Kasumi-1 (cell line): Measurements from ENCODE around the gene PDLIM1.

ENCODE experiments used
- DNase-seq, 2 experiments: peaks; one replicate each; lab custom pipeline; 2025; lab: John Stamatoyannopoulos, UW

PDLIM1 gene

GRCh38 chr10:95290461-95291364, at the start of gene PDLIM1:
Gene PDLIM1 (minus strand): TSS chr10:95291003. CDS start chr10:95290915, 88 bp downstream.
- peak; percentile 26 to 31 for DNase-seq

GRCh38 chr10:95339863-95340262, 49.1 kb upstream of the PDLIM1 start:
- DNase-seq, result no peak

- DNase-seq, result no peak
Measured at GRCh38 chr10:95337423-95338160, 46.8 kb upstream of the PDLIM1 start.

- DNase-seq, result no peak
Measured at GRCh38 chr10:95336702-95337101, 45.9 kb upstream of the PDLIM1 start.

GRCh38 chr10:95335933-95336699, 45.3 kb upstream of the PDLIM1 start:
- DNase-seq, result no peak

GRCh38 chr10:95334805-95335144, 44.0 kb upstream of the PDLIM1 start:
- no peak for DNase-seq

GRCh38 chr10:95333997-95334804, 43.4 kb upstream of the PDLIM1 start:
- DNase-seq, result no peak

GRCh38 chr10:95332666-95333249, 42.0 kb upstream of the PDLIM1 start:
- DNase-seq, result no peak

GRCh38 chr10:95331596-95332130, 40.9 kb upstream of the PDLIM1 start:
- no peak for DNase-seq

GRCh38 chr10:95330966-95331453, 40.2 kb upstream of the PDLIM1 start:
- DNase-seq, result no peak

GRCh38 chr10:95329296-95329695, 38.5 kb upstream of the PDLIM1 start:
- DNase-seq, result no peak

- DNase-seq, result no peak
Measured at GRCh38 chr10:95328013-95328412, 37.2 kb upstream of the PDLIM1 start.

- DNase-seq, result no peak
Measured at GRCh38 chr10:95327367-95327766, 36.6 kb upstream of the PDLIM1 start.

GRCh38 chr10:95326396-95326795, 35.6 kb upstream of the PDLIM1 start:
- DNase-seq, result no peak

- no peak for DNase-seq
Measured at GRCh38 chr10:95325863-95326262, 35.1 kb upstream of the PDLIM1 start.

- no peak for DNase-seq
Measured at GRCh38 chr10:95324436-95325268, 33.8 kb upstream of the PDLIM1 start.

GRCh38 chr10:95321554-95322301, 30.9 kb upstream of the PDLIM1 start:
- DNase-seq, result no peak

GRCh38 chr10:95319239-95319638, 28.4 kb upstream of the PDLIM1 start:
- no peak for DNase-seq

GRCh38 chr10:95315509-95315908, 24.7 kb upstream of the PDLIM1 start:
- no peak for DNase-seq
